Stimulated activated naive B cell treated with anti-CD40 and anti-IgM and Interleukin-4, amounts not matched to agents 10 μg/mL and 1 μg/mL and 100 μg/mL, for 72 hours (primary cell): ENCODE results near the gene EIF4E.

Source experiments
- ATAC-seq, 2 donors: fragments of 150-1000 bp; cut with Tn5 transposase; replicated peaks; 2 replicates each; pipeline ENCODE4 v1.10.0; 2021; ENCODE audit warnings: moderate library complexity in 1 of 2
- DNase-seq: peaks from one replicate; pipeline ENCODE4 v3.0.0; 2021
- H3K27ac Mint-ChIP-seq: one replicate; pipeline ENCODE4 v1.8.0; 2022; ENCODE audit warnings: mild to moderate bottlenecking, mixed read lengths
- H3K27me3 Mint-ChIP-seq, 2 donors: one replicate each; pipeline ENCODE4 v1.8.0; 2022; ENCODE audit warnings: mixed read lengths in 2 of 2
- H3K36me3 Mint-ChIP-seq, 2 donors: one replicate each; pipeline ENCODE4 v1.8.0; 2022; ENCODE audit warnings: mixed read lengths in 2 of 2, mild to moderate bottlenecking in 1 of 2
- H3K4me1 Mint-ChIP-seq, 2 donors: one replicate each; pipeline ENCODE4 v1.8.0; 2022; ENCODE audit warnings: mixed read lengths in 2 of 2, mild to moderate bottlenecking in 1 of 2
- H3K4me3 Mint-ChIP-seq, 2 donors: one replicate each; pipeline ENCODE4 v1.8.0; 2022; ENCODE audit warnings: mild to moderate bottlenecking in 2 of 2, mixed read lengths in 2 of 2, moderate library complexity in 1 of 2
- H3K9me3 Mint-ChIP-seq, 2 donors: one replicate each; pipeline ENCODE4 v1.8.0; 2022; ENCODE audit warnings: mixed read lengths in 2 of 2, mild to moderate bottlenecking in 1 of 2

The EIF4E gene

GRCh38 chr4:98928505-98929340, at the start of gene EIF4E:
Gene EIF4E (minus strand): TSS chr4:98929133. CDS start chr4:98929112, 21 bp downstream.
- peak; percentile 67 to 74 for ATAC-seq
- DNase-seq = peak; percentile 98
- Mint-ChIP-seq H3K4me3 (peak within 1 kb of the TSS; percentile 90 to 97), H3K36me3 (peaks cover 9 to 18% of the 10 kb centered on the region in 2 donors), H3K4me1 (peaks cover 19 to 38% of the 10 kb centered on the region in 2 donors), H3K27ac (peak within 1 kb of the TSS; percentile 98), H3K27me3 (no peaks in the 10 kb centered on the region), H3K9me3 (peaks cover 0 to 1% of the 10 kb centered on the region in 2 donors)

- no peaks in the 10 kb centered on the region for H3K9me3 Mint-ChIP-seq
- no peaks in the 10 kb centered on the region for H3K4me1 Mint-ChIP-seq
- no peak overlapping the region for H3K27ac Mint-ChIP-seq
- ATAC-seq (no peak), DNase-seq (no peak)
- peaks cover 0 to under 1% of the 10 kb centered on the region in 2 donors for H3K27me3 Mint-ChIP-seq
- no peaks in the 10 kb centered on the region for H3K36me3 Mint-ChIP-seq
- H3K4me3 Mint-ChIP-seq = no peak overlapping the region
These were observed 48.6 kb upstream of the EIF4E start for GRCh38 chr4:98977557-98977956.

GRCh38 chr4:98976716-98977115, 47.8 kb upstream of the EIF4E start:
- Mint-ChIP-seq H3K27me3 (no peaks in the 10 kb centered on the region), H3K9me3 (no peaks in the 10 kb centered on the region), H3K27ac (no peak overlapping the region), H3K36me3 (no peaks in the 10 kb centered on the region), H3K4me3 (no peak overlapping the region), H3K4me1 (no peaks in the 10 kb centered on the region)
- DNase-seq = no peak
- ATAC-seq = no peak

GRCh38 chr4:98969878-98970785, 41.2 kb upstream of the EIF4E start:
- no peak overlapping the region for H3K27ac Mint-ChIP-seq
- ATAC-seq (no peak), DNase-seq (no peak)
- H3K4me1 Mint-ChIP-seq = peaks cover 4 to 12% of the 10 kb centered on the region in 2 donors
- peaks cover 0 to under 1% of the 10 kb centered on the region in 2 donors for H3K27me3 Mint-ChIP-seq
- no peaks in the 10 kb centered on the region for H3K9me3 Mint-ChIP-seq
- no peaks in the 10 kb centered on the region for H3K36me3 Mint-ChIP-seq
- no peak overlapping the region for H3K4me3 Mint-ChIP-seq

- ATAC-seq = no peak
- Mint-ChIP-seq H3K27me3 (peaks cover 10 to 14% of the 10 kb centered on the region in 2 donors), H3K27ac (no peak overlapping the region)
These were observed 38.9 kb upstream of the EIF4E start for GRCh38 chr4:98967786-98968329.

GRCh38 chr4:98966926-98967325, 38.0 kb upstream of the EIF4E start:
- DNase-seq (no peak), ATAC-seq (no peak)
- H3K9me3 Mint-ChIP-seq = peaks cover 3% of the 10 kb centered on the region in 2 donors
- peaks cover 10 to 14% of the 10 kb centered on the region in 2 donors for H3K27me3 Mint-ChIP-seq
- H3K4me1 Mint-ChIP-seq = peaks cover 4 to 17% of the 10 kb centered on the region in 2 donors
- H3K27ac Mint-ChIP-seq = no peak overlapping the region
- H3K36me3 Mint-ChIP-seq = peaks cover 0 to 3% of the 10 kb centered on the region in 2 donors
- H3K4me3 Mint-ChIP-seq = no peak overlapping the region

More at GRCh38 chr4:98967786-98968329, 38.9 kb upstream of the EIF4E start:
- Mint-ChIP-seq H3K4me1 (peaks cover 4 to 17% of the 10 kb centered on the region in 2 donors), H3K9me3 (peaks cover 3% of the 10 kb centered on the region in 2 donors), H3K4me3 (no peak overlapping the region), H3K36me3 (peaks cover 0 to 3% of the 10 kb centered on the region in 2 donors)
- DNase-seq = no peak

- Mint-ChIP-seq H3K4me1 (peaks cover 2 to 6% of the 10 kb centered on the region in 2 donors), H3K4me3 (no peak overlapping the region), H3K36me3 (peaks cover 0 to 3% of the 10 kb centered on the region in 2 donors), H3K27ac (no peak overlapping the region), H3K27me3 (peaks cover 14% of the 10 kb centered on the region in 2 donors), H3K9me3 (peaks cover 3% of the 10 kb centered on the region in 2 donors)
- ATAC-seq = no peak
- no peak for DNase-seq
These were observed 34.9 kb upstream of the EIF4E start for GRCh38 chr4:98963538-98964433.

GRCh38 chr4:98961770-98962169, 32.8 kb upstream of the EIF4E start:
- peaks cover 14% of the 10 kb centered on the region in 2 donors for H3K27me3 Mint-ChIP-seq
- peaks cover 3% of the 10 kb centered on the region in 2 donors for H3K9me3 Mint-ChIP-seq
- no peak overlapping the region for H3K4me3 Mint-ChIP-seq
- peaks cover 0 to 3% of the 10 kb centered on the region in 2 donors for H3K36me3 Mint-ChIP-seq
- peaks cover 2 to 6% of the 10 kb centered on the region in 2 donors for H3K4me1 Mint-ChIP-seq
- no peak for ATAC-seq
- DNase-seq = no peak
- no peak overlapping the region for H3K27ac Mint-ChIP-seq

- ATAC-seq = no peak
- Mint-ChIP-seq H3K9me3 (peaks cover 2 to 3% of the 10 kb centered on the region in 2 donors), H3K27ac (no peak overlapping the region), H3K4me3 (no peak overlapping the region), H3K4me1 (no peaks in the 10 kb centered on the region), H3K36me3 (no peaks in the 10 kb centered on the region), H3K27me3 (peaks cover 16 to 21% of the 10 kb centered on the region in 2 donors)
- no peak for DNase-seq
These were observed 30.5 kb upstream of the EIF4E start for GRCh38 chr4:98959411-98959810.

- ATAC-seq = no peak
- peaks cover 8 to 15% of the 10 kb centered on the region in 2 donors for H3K27me3 Mint-ChIP-seq
- no peak overlapping the region for H3K27ac Mint-ChIP-seq
- no peak overlapping the region for H3K4me3 Mint-ChIP-seq
- H3K36me3 Mint-ChIP-seq = no peaks in the 10 kb centered on the region
- no peaks in the 10 kb centered on the region for H3K4me1 Mint-ChIP-seq
- H3K9me3 Mint-ChIP-seq = peaks cover 2 to 3% of the 10 kb centered on the region in 2 donors
- no peak for DNase-seq
These were observed 29.1 kb upstream of the EIF4E start for GRCh38 chr4:98958065-98958464.

GRCh38 chr4:98955229-98955628, 26.3 kb upstream of the EIF4E start:
- ATAC-seq (no peak), DNase-seq (no peak)
- Mint-ChIP-seq H3K27me3 (peaks cover 8 to 15% of the 10 kb centered on the region in 2 donors), H3K36me3 (no peaks in the 10 kb centered on the region), H3K4me1 (no peaks in the 10 kb centered on the region), H3K9me3 (peaks cover 2 to 3% of the 10 kb centered on the region in 2 donors), H3K27ac (no peak overlapping the region), H3K4me3 (no peak overlapping the region)

GRCh38 chr4:98951710-98952109, 22.8 kb upstream of the EIF4E start:
- H3K27me3 Mint-ChIP-seq = peaks cover 8 to 11% of the 10 kb centered on the region in 2 donors
- H3K4me3 Mint-ChIP-seq = no peak overlapping the region
- ATAC-seq = no peak
- peaks cover 2 to 3% of the 10 kb centered on the region in 2 donors for H3K9me3 Mint-ChIP-seq
- no peaks in the 10 kb centered on the region for H3K4me1 Mint-ChIP-seq
- no peak for DNase-seq
- H3K36me3 Mint-ChIP-seq = no peaks in the 10 kb centered on the region
- H3K27ac Mint-ChIP-seq = no peak overlapping the region

GRCh38 chr4:98950925-98951324, 22.0 kb upstream of the EIF4E start:
- Mint-ChIP-seq H3K9me3 (peaks cover under 1 to 1% of the 10 kb centered on the region in 2 donors), H3K36me3 (no peaks in the 10 kb centered on the region), H3K27me3 (peaks cover 4 to 8% of the 10 kb centered on the region in 2 donors), H3K27ac (no peak overlapping the region), H3K4me3 (no peak overlapping the region), H3K4me1 (no peaks in the 10 kb centered on the region)
- no peak for DNase-seq
- no peak for ATAC-seq
